ENCODE data around the gene NTF3. TPM values are rescaled to one million over a fixed set of nuclear protein-coding genes. Genes with fewer than 3 reads are reported as not detected.

The NTF3 gene
- total RNA-seq, 6 donors from 2014 or later, result 0.46 to 0.71 (median 0.54) TPM; not detected in 3

DNA sequence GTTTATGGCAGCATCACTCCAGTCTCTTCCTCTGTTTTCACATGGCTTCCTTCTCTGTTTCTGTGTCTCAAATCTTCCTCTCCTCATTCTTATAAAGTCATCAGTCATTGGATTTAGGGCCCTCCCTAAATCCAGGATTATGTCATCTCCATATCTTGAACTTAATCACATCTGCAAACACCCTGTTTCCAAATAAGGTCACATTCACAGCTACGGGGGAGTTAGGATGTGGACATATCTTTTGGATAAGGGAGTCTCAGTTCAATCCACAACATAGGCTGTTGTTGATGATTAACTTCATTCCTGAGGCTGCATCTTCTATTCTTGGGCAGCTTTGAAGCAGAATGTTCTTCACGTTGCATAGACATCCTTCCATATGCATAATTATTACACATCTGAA is 40.3 kb upstream of the NTF3 start:
- Histone ChIP-seq H3K27me3 (no peaks in the 10 kb centered on the region), H3K4me1 (peaks cover 0 to 6% (median 5%) of the 10 kb centered on the region in 4 donors), H3K36me3 (no peaks in the 10 kb centered on the region), H3K4me3 (no peak overlapping the region), H3K9me3 (no peaks in the 10 kb centered on the region), H3K27ac (no peak overlapping the region)
- ATAC-seq (ENCODE audit: low FRiP score in 2 of 2), result no peak
- TF ChIP-seq POLR2A (IDR thresholded peaks at IDR 0.05) (no peak), POLR2AphosphoS5 (IDR thresholded peaks at IDR 0.05) (no peak), EP300 (IDR thresholded peaks at IDR 0.05) (no peak)
- TF ChIP-seq, protein P1, sequence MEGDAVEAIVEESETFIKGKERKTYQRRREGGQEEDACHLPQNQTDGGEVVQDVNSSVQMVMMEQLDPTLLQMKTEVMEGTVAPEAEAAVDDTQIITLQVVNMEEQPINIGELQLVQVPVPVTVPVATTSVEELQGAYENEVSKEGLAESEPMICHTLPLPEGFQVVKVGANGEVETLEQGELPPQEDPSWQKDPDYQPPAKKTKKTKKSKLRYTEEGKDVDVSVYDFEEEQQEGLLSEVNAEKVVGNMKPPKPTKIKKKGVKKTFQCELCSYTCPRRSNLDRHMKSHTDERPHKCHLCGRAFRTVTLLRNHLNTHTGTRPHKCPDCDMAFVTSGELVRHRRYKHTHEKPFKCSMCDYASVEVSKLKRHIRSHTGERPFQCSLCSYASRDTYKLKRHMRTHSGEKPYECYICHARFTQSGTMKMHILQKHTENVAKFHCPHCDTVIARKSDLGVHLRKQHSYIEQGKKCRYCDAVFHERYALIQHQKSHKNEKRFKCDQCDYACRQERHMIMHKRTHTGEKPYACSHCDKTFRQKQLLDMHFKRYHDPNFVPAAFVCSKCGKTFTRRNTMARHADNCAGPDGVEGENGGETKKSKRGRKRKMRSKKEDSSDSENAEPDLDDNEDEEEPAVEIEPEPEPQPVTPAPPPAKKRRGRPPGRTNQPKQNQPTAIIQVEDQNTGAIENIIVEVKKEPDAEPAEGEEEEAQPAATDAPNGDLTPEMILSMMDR (IDR thresholded peaks at IDR 0.05), result no peak
- DNase-seq, result no peak
- 68 to 71% methylated on average over 2 of the region's 2 CpGs for WGBS, 2 donors

GRCh38 chr12:5392961-5393360 is 38.9 kb upstream of the NTF3 start:
- peaks cover 0 to 6% (median 5%) of the 10 kb centered on the region in 4 donors for H3K4me1 ChIP-seq

GRCh38 chr12:5395443-5396271 is 36.3 kb upstream of the NTF3 start:
- H3K4me3 ChIP-seq, result no peak overlapping the region
- no peak for TF ChIP-seq EP300 (IDR thresholded peaks at IDR 0.05)
- no peak for TF ChIP-seq POLR2AphosphoS5 (IDR thresholded peaks at IDR 0.05)
- TF ChIP-seq POLR2A (IDR thresholded peaks at IDR 0.05), result no peak
- TF ChIP-seq, protein P1 (IDR thresholded peaks at IDR 0.05), result no peak
- H3K36me3 ChIP-seq, result no peaks in the 10 kb centered on the region
- peaks cover 0 to 6% (median 5%) of the 10 kb centered on the region in 4 donors for H3K4me1 ChIP-seq
- ATAC-seq (ENCODE audit: low FRiP score in 2 of 2) (no peak), DNase-seq (no peak)
- no peaks in the 10 kb centered on the region for H3K27me3 ChIP-seq
- no peaks in the 10 kb centered on the region for H3K9me3 ChIP-seq
- H3K27ac ChIP-seq, result no peak overlapping the region
- WGBS, 2 donors, result 12 to 30% methylated on average over 13 of the region's 13 CpGs

More at GRCh38 chr12:5392961-5393360, 38.9 kb upstream of the NTF3 start:
- no peak overlapping the region for H3K27ac ChIP-seq
- no peaks in the 10 kb centered on the region for H3K36me3 ChIP-seq
- DNase-seq, result no peak
- ATAC-seq (ENCODE audit: low FRiP score in 2 of 2), result no peak
- no peaks in the 10 kb centered on the region for H3K9me3 ChIP-seq
- H3K4me3 ChIP-seq, result no peak overlapping the region
- no peaks in the 10 kb centered on the region for H3K27me3 ChIP-seq
- TF ChIP-seq, protein P1 (IDR thresholded peaks at IDR 0.05), result no peak
- no peak for TF ChIP-seq POLR2AphosphoS5 (IDR thresholded peaks at IDR 0.05)
- no peak for TF ChIP-seq POLR2A (IDR thresholded peaks at IDR 0.05)
- no peak for TF ChIP-seq EP300 (IDR thresholded peaks at IDR 0.05)
- WGBS, 2 donors, result 85 to 91% methylated on average over 4 to 5 of the region's 5 CpGs

DNA sequence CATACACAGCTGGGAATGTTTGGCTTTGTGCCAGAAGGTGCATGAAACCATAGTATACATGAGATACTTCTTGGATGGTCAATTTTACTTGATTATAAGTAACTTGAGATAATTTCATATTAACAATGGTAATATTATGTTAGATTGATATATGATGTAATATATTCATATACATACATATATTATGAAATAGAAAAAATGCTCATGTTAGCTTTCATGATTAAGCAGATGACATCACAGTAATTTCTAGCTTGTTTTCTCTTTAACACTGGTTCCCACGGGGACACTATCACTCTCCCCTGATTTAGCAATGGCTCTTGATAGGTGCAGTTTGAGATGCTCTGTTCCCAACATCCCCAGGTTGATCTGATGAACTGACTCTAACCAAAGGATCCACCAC is 35.4 kb upstream of the NTF3 start:
- Histone ChIP-seq H3K9me3 (no peaks in the 10 kb centered on the region), H3K27ac (no peak overlapping the region), H3K4me1 (peaks cover 0 to 6% (median 5%) of the 10 kb centered on the region in 4 donors), H3K36me3 (no peaks in the 10 kb centered on the region), H3K27me3 (no peaks in the 10 kb centered on the region), H3K4me3 (no peak overlapping the region)
- TF ChIP-seq POLR2A (IDR thresholded peaks at IDR 0.05), result no peak
- TF ChIP-seq EP300 (IDR thresholded peaks at IDR 0.05), result no peak
- no peak for TF ChIP-seq POLR2AphosphoS5 (IDR thresholded peaks at IDR 0.05)
- TF ChIP-seq, protein P1 (IDR thresholded peaks at IDR 0.05), result no peak
- ATAC-seq (ENCODE audit: low FRiP score in 2 of 2) (no peak), DNase-seq (no peak)
- 87 to 92% methylated on average over 1 of the region's 1 CpG for WGBS, 2 donors

All from upper lobe of left lung (tissue), 6 donors.